ENCODE results near the gene NACA2.

- TF ChIP-seq CTCF (IDR thresholded peaks at IDR 0.05) (no peak), POLR2A (IDR thresholded peaks at IDR 0.05) (no peak)
Measured at GRCh38 chr17:61571624-61572023, 19.4 kb downstream of the NACA2 start.
